ENCODE data around the gene MCHR2. TPM values are rescaled to one million over a fixed set of nuclear protein-coding genes. Genes with fewer than 3 reads are reported as not detected.

Gene MCHR2
- total and polyA plus RNA-seq, 10 of the 15 experiments (the other 5 are each of a cell fraction or from before 2014, with no cell fraction given): not detected

- H3K79me2 ChIP-seq (ENCODE audit: control insufficient read depth, insufficient read depth, low read length): no peaks in the 10 kb centered on the region
- H3K27me3 ChIP-seq (replicated peaks in 1 of 2; ENCODE audit: control insufficient read depth in 2 of 2, insufficient read depth in 2 of 2, low read length in 1 of 2): no peaks in the 10 kb centered on the region
- ChIA-PET SMC1A (ENCODE audit: uncharacterized antibody, unreplicated experiment) (no interaction called here), CTCF (no interaction called here), POLR2A (no interaction called here), RAD21 (ENCODE audit: unreplicated experiment) (no interaction called here)
- ATAC-seq (no peak), DNase-seq (ENCODE audit: low read depth, low spot score) (no peak), FAIRE-seq (no peak)
- BruUV-seq (replicated peaks): no TSS peak
- no peak overlapping the region for H3K4me3 ChIP-seq
- H3K4me2 ChIP-seq (ENCODE audit: control insufficient read depth, insufficient read depth): no peak overlapping the region
- intact Hi-C loops (cut with micrococcal nuclease; ENCODE audit: unreplicated experiment): no loop called here
- in situ Hi-C loops (cut with MboI): no loop called here
- TF ChIP-seq ATF7 (IDR thresholded peaks at IDR 0.05; ENCODE audit: low read depth): no peak
- TF ChIP-seq EGR1 (IDR thresholded peaks at IDR 0.05; ENCODE audit: borderline replicate concordance in 1 of 2, low read depth in 2 of 2, low read length in 2 of 2): no peak
- no peak for TF ChIP-seq SMC3 (IDR thresholded peaks at IDR 0.05; ENCODE audit: borderline replicate concordance, low read length)
- no peak for TF ChIP-seq WRNIP1 (IDR thresholded peaks at IDR 0.05; ENCODE audit: borderline replicate concordance, low read depth, low read length)
- no peak overlapping the region for H2AFZ ChIP-seq (ENCODE audit: control insufficient read depth, low read depth, low read length)
- H3K9ac ChIP-seq (ENCODE audit: control insufficient read depth, insufficient read depth, low read length): no peak overlapping the region
- no peaks in the 10 kb centered on the region for H3K4me1 ChIP-seq (ENCODE audit: control insufficient read depth, insufficient read depth, low read length)
- H3K36me3 ChIP-seq (ENCODE audit: control insufficient read depth in 2 of 2, insufficient read depth in 2 of 2, low read length in 1 of 2): no peaks in the 10 kb centered on the region
- H3K9me3 ChIP-seq (replicated peaks; ENCODE audit: control insufficient read depth, insufficient read depth, low read length): no peaks in the 10 kb centered on the region
- no peaks in the 10 kb centered on the region for H4K20me1 ChIP-seq (ENCODE audit: control insufficient read depth, insufficient read depth)
- H3K27ac ChIP-seq (ENCODE audit: control insufficient read depth, insufficient read depth): no peak overlapping the region
Measured at GRCh38 chr6:99967052-99967451, 27.0 kb downstream of the MCHR2 start.

- Histone ChIP-seq H3K79me2 (ENCODE audit: control insufficient read depth, insufficient read depth, low read length) (no peaks in the 10 kb centered on the region), H3K9ac (ENCODE audit: control insufficient read depth, insufficient read depth, low read length) (no peak overlapping the region), H2AFZ (ENCODE audit: control insufficient read depth, low read depth, low read length) (no peak overlapping the region), H3K27ac (ENCODE audit: control insufficient read depth, insufficient read depth) (no peak overlapping the region), H3K27me3 (replicated peaks in 1 of 2; ENCODE audit: control insufficient read depth in 2 of 2, insufficient read depth in 2 of 2, low read length in 1 of 2) (no peaks in the 10 kb centered on the region), H3K4me3 (no peak overlapping the region), H3K36me3 (ENCODE audit: control insufficient read depth in 2 of 2, insufficient read depth in 2 of 2, low read length in 1 of 2) (no peaks in the 10 kb centered on the region), H4K20me1 (ENCODE audit: control insufficient read depth, insufficient read depth) (no peaks in the 10 kb centered on the region), H3K4me2 (ENCODE audit: control insufficient read depth, insufficient read depth) (no peak overlapping the region), H3K4me1 (ENCODE audit: control insufficient read depth, insufficient read depth, low read length) (no peaks in the 10 kb centered on the region), H3K9me3 (replicated peaks; ENCODE audit: control insufficient read depth, insufficient read depth, low read length) (no peaks in the 10 kb centered on the region)
- in situ Hi-C loops (cut with MboI): no loop called here
- DNase-seq (ENCODE audit: low read depth, low spot score) (no peak), ATAC-seq (no peak), FAIRE-seq (no peak)
- ChIA-PET POLR2A (no interaction called here), RAD21 (ENCODE audit: unreplicated experiment) (no interaction called here), SMC1A (ENCODE audit: uncharacterized antibody, unreplicated experiment) (no interaction called here), CTCF (no interaction called here)
- BruUV-seq (replicated peaks): no TSS peak
- WGBS (ENCODE audit: insufficient coverage, insufficient replicate concordance, low lambda C conversion rate, missing lambda C conversion rate): 0% methylated on average over 1 of the region's 1 CpG
- no peak for TF ChIP-seq RFX5 (IDR thresholded peaks at IDR 0.05; ENCODE audit: low read depth, low read length)
- no peak for TF ChIP-seq RAD51 (IDR thresholded peaks at IDR 0.05)
- intact Hi-C loops (cut with micrococcal nuclease; ENCODE audit: unreplicated experiment): no loop called here
Measured at GRCh38 chr6:99960027-99960426, 34.0 kb downstream of the MCHR2 start.
